Fibroblast of peridontal ligament (primary cell): ENCODE measurements around the gene C4orf36.

Experiments used
- DNase-seq: peaks from one replicate; pipeline ENCODE4 v3.0.0-alpha.2; 2010; ENCODE audit errors: extremely low read depth

Gene C4orf36

GRCh38 chr4:86917212-86918039 is 25.2 kb upstream of the C4orf36 start:
- no peak for DNase-seq

- no peak for DNase-seq
Observed at GRCh38 chr4:86916392-86916791, 24.2 kb upstream of the C4orf36 start.

GRCh38 chr4:86910820-86911684 is 18.8 kb upstream of the C4orf36 start:
- peak; percentile 70 for DNase-seq

- no peak for DNase-seq
Observed at GRCh38 chr4:86910369-86910768, 18.1 kb upstream of the C4orf36 start.

GRCh38 chr4:86909546-86910295 is 17.5 kb upstream of the C4orf36 start:
- no peak for DNase-seq

GRCh38 chr4:86908251-86908657 is 16.0 kb upstream of the C4orf36 start:
- DNase-seq: peak; percentile 78

- no peak for DNase-seq
Observed at GRCh38 chr4:86901864-86902263, 9.6 kb upstream of the C4orf36 start.

GRCh38 chr4:86898562-86898961 is 6.3 kb upstream of the C4orf36 start:
- DNase-seq: no peak

GRCh38 chr4:86896596-86896995 is 4.4 kb upstream of the C4orf36 start:
- peak; percentile 36 for DNase-seq

GRCh38 chr4:86895692-86896488 is 3.7 kb upstream of the C4orf36 start:
- peak; percentile 83 for DNase-seq

GRCh38 chr4:86894455-86894854 is 2.2 kb upstream of the C4orf36 start:
- DNase-seq: no peak

- DNase-seq: no peak
Observed at GRCh38 chr4:86893136-86893535, 914 bp upstream of the C4orf36 start.

GRCh38 chr4:86892636-86892960 is 376 bp upstream of the C4orf36 start:
- peak; percentile 26 for DNase-seq

- no peak for DNase-seq
Observed at GRCh38 chr4:86890790-86891189, 1.4 kb downstream of the C4orf36 start.

GRCh38 chr4:86879641-86880040 is 12.6 kb downstream of the C4orf36 start:
- DNase-seq: no peak

- no peak for DNase-seq
Observed at GRCh38 chr4:86878640-86879039, 13.6 kb downstream of the C4orf36 start.

- peak; percentile 27 for DNase-seq
Observed at GRCh38 chr4:86876894-86877685, 15.1 kb downstream of the C4orf36 start.

- peak; percentile 11 for DNase-seq
Observed at GRCh38 chr4:86875436-86875835, 16.8 kb downstream of the C4orf36 start.

- DNase-seq: no peak
Observed at GRCh38 chr4:86872135-86872534, 20.1 kb downstream of the C4orf36 start.

- no peak for DNase-seq
Observed at GRCh38 chr4:86870442-86871069, 21.7 kb downstream of the C4orf36 start.
